MM.1S (cell line): Measurements from ENCODE around the gene ZFYVE28.

Experiments
- EZH2 ChIP-seq: fragments of 300-600 bp; sonication (generic); optimal IDR thresholded peaks from 2 replicates; pipeline ENCODE3; 2017; ENCODE audit warnings: low read depth, mild to moderate bottlenecking, antibody characterized with exemption, low read length, mixed read lengths
- TF ChIP-seq, protein P1 (sequence below): fragments of 300-600 bp; sonication (generic); IDR thresholded peaks from 2 replicates; pipeline ENCODE4 v1.5.1; 2016; ENCODE audit warnings: antibody characterized with exemption, low read length, mixed read lengths

DNA sequence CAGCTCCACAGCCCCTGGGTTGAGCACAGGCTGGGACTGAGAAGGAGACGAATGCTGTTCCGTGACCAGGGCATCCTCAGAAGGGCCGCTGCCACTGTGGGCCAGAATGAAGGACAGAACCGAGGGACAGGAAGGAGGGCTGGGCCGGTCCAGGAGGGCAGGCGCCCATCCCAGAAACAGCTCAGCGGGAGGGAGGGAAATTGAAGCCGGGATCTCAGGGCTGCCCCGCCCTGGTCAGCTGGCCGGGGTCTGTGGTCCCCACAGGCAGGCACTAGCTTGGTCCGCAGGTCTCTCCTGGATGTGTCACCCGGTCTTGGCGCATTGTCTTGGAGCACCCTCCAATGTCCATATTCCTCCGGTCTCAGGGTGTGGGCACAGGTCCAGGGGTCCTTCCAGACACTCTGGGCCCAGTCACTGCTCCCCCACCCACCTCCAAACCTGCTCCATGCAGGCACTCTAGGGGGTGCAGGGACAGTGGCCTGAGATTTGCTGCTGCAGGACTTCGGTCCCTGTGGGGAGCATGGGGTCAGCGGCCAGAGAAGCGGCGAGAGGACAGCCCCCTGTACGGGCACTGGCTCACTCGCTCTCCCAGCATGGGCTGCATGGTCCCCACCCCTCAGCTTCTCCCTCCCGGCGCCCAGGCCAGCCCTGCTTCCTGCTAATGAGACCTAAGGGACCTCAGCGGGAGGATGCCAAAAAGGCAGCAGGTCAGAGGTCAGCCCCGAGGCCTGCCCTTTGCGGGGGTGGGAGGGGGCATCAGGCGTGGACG lies 132.6 kb downstream of the ZFYVE28 start:
- TF ChIP-seq, protein P1, sequence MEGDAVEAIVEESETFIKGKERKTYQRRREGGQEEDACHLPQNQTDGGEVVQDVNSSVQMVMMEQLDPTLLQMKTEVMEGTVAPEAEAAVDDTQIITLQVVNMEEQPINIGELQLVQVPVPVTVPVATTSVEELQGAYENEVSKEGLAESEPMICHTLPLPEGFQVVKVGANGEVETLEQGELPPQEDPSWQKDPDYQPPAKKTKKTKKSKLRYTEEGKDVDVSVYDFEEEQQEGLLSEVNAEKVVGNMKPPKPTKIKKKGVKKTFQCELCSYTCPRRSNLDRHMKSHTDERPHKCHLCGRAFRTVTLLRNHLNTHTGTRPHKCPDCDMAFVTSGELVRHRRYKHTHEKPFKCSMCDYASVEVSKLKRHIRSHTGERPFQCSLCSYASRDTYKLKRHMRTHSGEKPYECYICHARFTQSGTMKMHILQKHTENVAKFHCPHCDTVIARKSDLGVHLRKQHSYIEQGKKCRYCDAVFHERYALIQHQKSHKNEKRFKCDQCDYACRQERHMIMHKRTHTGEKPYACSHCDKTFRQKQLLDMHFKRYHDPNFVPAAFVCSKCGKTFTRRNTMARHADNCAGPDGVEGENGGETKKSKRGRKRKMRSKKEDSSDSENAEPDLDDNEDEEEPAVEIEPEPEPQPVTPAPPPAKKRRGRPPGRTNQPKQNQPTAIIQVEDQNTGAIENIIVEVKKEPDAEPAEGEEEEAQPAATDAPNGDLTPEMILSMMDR = no peak
- no peak for TF ChIP-seq EZH2
